Activated CD4-positive, alpha-beta T cell treated with anti-CD3 and anti-CD28 coated beads, Interleukin-2, amount 50 U/mL, for 24 hours (primary cell): Measurements from ENCODE around the gene RBM17.
A peak's percentile ranks its signal among the peaks of the same experiment; 100 is the strongest.
"Not testable (repeated sequence)": the region's sequence is repeated elsewhere in the genome, so short reads cannot be mapped to it uniquely, and the experiment has no call there.

Experiments
- DNase-seq, 2 donors: peaks; one replicate each; pipeline ENCODE4 v3.0.0-alpha.2; 2020; ENCODE audit warnings: low read depth in 1 of 2, low spot score in 1 of 2

Gene RBM17

GRCh38 chr10:6077071-6077675 lies 11.7 kb upstream of the RBM17 start:
- no peak for DNase-seq

- DNase-seq: no peak
Measured at GRCh38 chr10:6079044-6079443, 9.8 kb upstream of the RBM17 start.

GRCh38 chr10:6080417-6080973 lies 8.3 kb upstream of the RBM17 start:
- no peak for DNase-seq

GRCh38 chr10:6082496-6083395 lies 6.1 kb upstream of the RBM17 start:
- no peak for DNase-seq

GRCh38 chr10:6083523-6084475 lies 5.0 kb upstream of the RBM17 start:
- peak; percentile 41 to 81 for DNase-seq

- DNase-seq: peak; percentile 65 to 81
Measured at GRCh38 chr10:6086375-6087233, 2.2 kb upstream of the RBM17 start.

GRCh38 chr10:6089334-6090219 lies 743 bp downstream of the RBM17 start:
- no peak for DNase-seq

GRCh38 chr10:6091630-6092029 lies 2.8 kb downstream of the RBM17 start:
- no peak for DNase-seq

- no peak for DNase-seq
Measured at GRCh38 chr10:6092731-6093130, 3.9 kb downstream of the RBM17 start.

GRCh38 chr10:6095810-6096570 lies 7.2 kb downstream of the RBM17 start:
- DNase-seq: no peak

- no peak for DNase-seq
Measured at GRCh38 chr10:6097063-6097462, 8.2 kb downstream of the RBM17 start.

GRCh38 chr10:6098156-6098555 lies 9.3 kb downstream of the RBM17 start:
- no peak for DNase-seq

- no peak for DNase-seq
Measured at GRCh38 chr10:6100370-6100769, 11.5 kb downstream of the RBM17 start.

GRCh38 chr10:6101181-6101580 lies 12.3 kb downstream of the RBM17 start:
- no peak for DNase-seq

- DNase-seq: no peak
Measured at GRCh38 chr10:6102128-6102527, 13.3 kb downstream of the RBM17 start.

GRCh38 chr10:6103591-6103990 lies 14.8 kb downstream of the RBM17 start:
- DNase-seq: no peak

GRCh38 chr10:6107616-6108015 lies 18.8 kb downstream of the RBM17 start:
- DNase-seq: not testable (repeated sequence)

- DNase-seq: no peak
Measured at GRCh38 chr10:6108072-6108471, 19.2 kb downstream of the RBM17 start.
